ENCODE results near the gene FKBP8. TPM values are rescaled to one million over a fixed set of nuclear protein-coding genes. Genes with fewer than 3 reads are reported as not detected.
A peak's percentile ranks its signal among the peaks of the same experiment; 100 is the strongest.
"Not testable (repeated sequence)": the region's sequence is repeated elsewhere in the genome, so short reads cannot be mapped to it uniquely, and the experiment has no call there.

The FKBP8 gene
- total RNA-seq, 1 donor from 2014 or later, result 250 TPM

DNA sequence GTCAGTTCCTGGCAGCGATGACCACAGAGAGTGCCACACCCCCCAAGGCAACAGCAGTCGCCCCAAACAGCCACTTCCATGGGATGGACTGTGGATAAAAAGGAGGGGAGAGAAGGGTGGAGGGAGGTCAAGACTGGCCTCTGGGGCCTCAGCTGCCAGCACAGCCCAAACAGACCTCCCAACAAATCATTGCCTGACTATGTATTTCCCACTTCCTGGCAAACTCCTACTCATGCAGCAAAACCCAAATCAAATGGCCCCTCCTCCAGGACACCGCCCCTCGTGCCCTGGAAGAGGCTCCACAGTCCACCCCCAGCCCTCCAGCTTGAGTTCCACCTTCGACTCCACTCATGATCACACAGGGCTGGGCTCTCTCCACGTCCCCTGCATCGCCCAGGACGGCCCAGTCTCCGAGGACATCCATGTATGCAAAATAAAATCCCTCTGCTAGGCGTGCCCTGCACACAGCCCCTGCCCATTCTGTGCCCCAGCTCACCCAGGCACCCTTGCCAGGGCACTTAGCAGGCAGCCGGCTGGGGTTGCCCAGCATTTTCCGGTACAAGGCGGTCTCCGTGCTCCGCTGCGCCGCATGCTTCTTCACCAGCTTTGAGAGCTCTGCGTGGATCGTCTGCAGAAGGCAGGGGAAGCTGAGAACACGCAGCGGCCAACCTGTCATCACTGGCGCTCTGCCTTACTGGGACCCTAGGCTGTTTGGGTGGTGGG is 11.0 kb downstream of the FKBP8 start:
- H3K27ac Mint-ChIP-seq, result no peak overlapping the region
- no peak for DNase-seq (ENCODE audit: low spot score in 2 of 2, unreplicated experiment in 2 of 2)
- H3K36me3 Mint-ChIP-seq, result peaks cover 30% of the 10 kb centered on the region
- no peak overlapping the region for H3K4me3 Mint-ChIP-seq
- no peaks in the 10 kb centered on the region for H3K4me1 Mint-ChIP-seq
- H3K27me3 Mint-ChIP-seq (ENCODE audit: low read depth), result no peaks in the 10 kb centered on the region
- H3K9me3 Mint-ChIP-seq, result no peaks in the 10 kb centered on the region
- TF ChIP-seq, protein P1, sequence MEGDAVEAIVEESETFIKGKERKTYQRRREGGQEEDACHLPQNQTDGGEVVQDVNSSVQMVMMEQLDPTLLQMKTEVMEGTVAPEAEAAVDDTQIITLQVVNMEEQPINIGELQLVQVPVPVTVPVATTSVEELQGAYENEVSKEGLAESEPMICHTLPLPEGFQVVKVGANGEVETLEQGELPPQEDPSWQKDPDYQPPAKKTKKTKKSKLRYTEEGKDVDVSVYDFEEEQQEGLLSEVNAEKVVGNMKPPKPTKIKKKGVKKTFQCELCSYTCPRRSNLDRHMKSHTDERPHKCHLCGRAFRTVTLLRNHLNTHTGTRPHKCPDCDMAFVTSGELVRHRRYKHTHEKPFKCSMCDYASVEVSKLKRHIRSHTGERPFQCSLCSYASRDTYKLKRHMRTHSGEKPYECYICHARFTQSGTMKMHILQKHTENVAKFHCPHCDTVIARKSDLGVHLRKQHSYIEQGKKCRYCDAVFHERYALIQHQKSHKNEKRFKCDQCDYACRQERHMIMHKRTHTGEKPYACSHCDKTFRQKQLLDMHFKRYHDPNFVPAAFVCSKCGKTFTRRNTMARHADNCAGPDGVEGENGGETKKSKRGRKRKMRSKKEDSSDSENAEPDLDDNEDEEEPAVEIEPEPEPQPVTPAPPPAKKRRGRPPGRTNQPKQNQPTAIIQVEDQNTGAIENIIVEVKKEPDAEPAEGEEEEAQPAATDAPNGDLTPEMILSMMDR (IDR thresholded peaks at IDR 0.05; ENCODE audit: unreplicated experiment), result no peak

DNA sequence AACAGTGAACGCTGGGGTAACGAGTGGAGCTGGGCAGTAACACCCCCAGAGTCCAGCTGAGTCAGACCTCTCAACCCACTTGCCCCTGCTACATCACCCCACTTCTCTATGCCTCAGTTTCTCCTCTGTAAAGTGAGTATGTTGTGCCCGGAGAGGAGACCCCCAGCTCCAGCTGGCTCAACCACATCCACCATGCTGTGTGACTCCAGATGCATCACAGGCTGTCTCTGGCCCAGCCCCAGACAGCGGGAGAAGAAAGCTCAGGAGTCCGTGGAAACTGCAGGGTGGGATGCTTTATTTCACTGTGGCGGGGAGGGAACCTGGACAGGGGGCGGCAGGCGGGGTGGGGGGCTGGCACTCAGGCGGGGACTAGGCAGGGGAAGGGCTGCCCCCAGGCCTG is 11.9 kb downstream of the FKBP8 start:
- no peaks in the 10 kb centered on the region for H3K9me3 Mint-ChIP-seq
- H3K4me1 Mint-ChIP-seq, result no peaks in the 10 kb centered on the region
- no peak overlapping the region for H3K27ac Mint-ChIP-seq
- H3K27me3 Mint-ChIP-seq (ENCODE audit: low read depth), result no peaks in the 10 kb centered on the region
- TF ChIP-seq, protein P1 (IDR thresholded peaks at IDR 0.05; ENCODE audit: unreplicated experiment), result no peak
- H3K36me3 Mint-ChIP-seq, result peaks cover 26% of the 10 kb centered on the region
- no peak for DNase-seq (ENCODE audit: low spot score in 2 of 2, unreplicated experiment in 2 of 2)
- no peak overlapping the region for H3K4me3 Mint-ChIP-seq

DNA sequence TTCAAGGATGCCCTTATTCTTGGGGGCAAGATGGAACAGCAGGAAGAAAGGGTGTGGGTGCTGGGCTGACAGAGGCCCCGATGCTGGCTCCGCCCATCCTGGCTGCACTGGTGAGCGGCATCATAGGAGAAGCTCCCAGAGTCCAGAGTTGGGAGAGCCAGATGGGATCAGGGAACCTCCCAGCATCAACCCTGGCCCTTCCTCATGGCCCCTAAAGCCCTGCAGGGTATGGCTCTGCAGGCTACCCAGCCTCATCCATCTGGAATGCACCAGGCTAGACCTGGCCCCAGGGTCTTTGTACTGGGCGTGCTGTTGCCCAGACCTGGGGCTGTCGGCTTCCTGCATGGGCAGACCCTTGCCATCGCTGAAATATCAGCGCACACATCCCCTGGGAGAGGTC is 13.6 kb downstream of the FKBP8 start:
- no peaks in the 10 kb centered on the region for H3K4me1 Mint-ChIP-seq
- TF ChIP-seq, protein P1 (IDR thresholded peaks at IDR 0.05; ENCODE audit: unreplicated experiment), result no peak
- peaks cover 16% of the 10 kb centered on the region for H3K36me3 Mint-ChIP-seq
- no peak overlapping the region for H3K4me3 Mint-ChIP-seq
- no peak for DNase-seq (ENCODE audit: low spot score in 2 of 2, unreplicated experiment in 2 of 2)
- H3K27me3 Mint-ChIP-seq (ENCODE audit: low read depth), result no peaks in the 10 kb centered on the region
- H3K9me3 Mint-ChIP-seq, result no peaks in the 10 kb centered on the region
- H3K27ac Mint-ChIP-seq, result no peak overlapping the region

DNA sequence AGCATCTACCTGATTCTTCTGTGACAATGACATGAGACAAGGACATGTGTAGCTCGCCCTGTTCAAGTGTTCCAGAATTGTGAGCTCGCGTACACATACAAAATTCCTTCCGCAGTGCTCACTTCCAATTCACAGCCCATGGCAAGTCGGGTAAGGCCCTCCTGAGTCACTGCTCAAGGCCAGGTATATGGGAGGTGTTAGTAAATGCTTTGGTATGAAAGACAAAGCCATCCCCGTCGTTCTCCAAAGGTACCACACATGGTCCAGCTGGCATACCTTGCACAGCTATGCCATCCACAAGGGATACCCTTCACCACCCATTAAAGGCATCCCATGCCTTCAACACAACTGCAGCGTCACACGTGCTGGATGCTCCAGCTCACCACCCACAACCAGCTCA is 17.1 kb downstream of the FKBP8 start:
- H3K36me3 Mint-ChIP-seq, result peaks cover 2% of the 10 kb centered on the region
- H3K4me3 Mint-ChIP-seq, result no peak overlapping the region
- H3K4me1 Mint-ChIP-seq, result no peaks in the 10 kb centered on the region
- no peaks in the 10 kb centered on the region for H3K9me3 Mint-ChIP-seq
- no peak overlapping the region for H3K27ac Mint-ChIP-seq
- no peaks in the 10 kb centered on the region for H3K27me3 Mint-ChIP-seq (ENCODE audit: low read depth)
- DNase-seq (ENCODE audit: low spot score in 2 of 2, unreplicated experiment in 2 of 2), result no peak
- TF ChIP-seq, protein P1 (IDR thresholded peaks at IDR 0.05; ENCODE audit: unreplicated experiment), result no peak

DNA sequence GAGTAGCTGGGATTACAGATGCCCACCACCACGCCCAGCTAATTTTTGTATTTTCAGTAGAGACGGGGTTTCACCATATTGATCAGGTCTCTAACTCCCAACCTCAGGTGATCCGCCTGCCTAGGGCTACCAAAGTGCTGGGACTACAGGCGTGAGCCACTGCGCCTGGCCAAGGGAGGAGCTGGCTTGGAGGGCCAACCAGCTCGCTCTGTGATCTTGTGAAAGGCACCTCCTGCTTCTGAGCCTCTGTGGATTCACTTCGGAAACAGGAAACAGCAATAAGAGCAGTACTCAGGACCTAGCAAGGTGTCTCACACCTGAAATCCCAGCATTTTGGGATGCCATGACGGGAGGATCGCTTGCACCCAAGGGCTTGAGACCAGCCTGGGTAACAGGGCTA is 19.5 kb downstream of the FKBP8 start:
- TF ChIP-seq, protein P1 (IDR thresholded peaks at IDR 0.05; ENCODE audit: unreplicated experiment), result no peak
- no peak overlapping the region for H3K4me3 Mint-ChIP-seq
- no peak overlapping the region for H3K27ac Mint-ChIP-seq
- peaks cover 11% of the 10 kb centered on the region for H3K4me1 Mint-ChIP-seq
- no peaks in the 10 kb centered on the region for H3K9me3 Mint-ChIP-seq
- H3K27me3 Mint-ChIP-seq (ENCODE audit: low read depth), result no peaks in the 10 kb centered on the region
- no peaks in the 10 kb centered on the region for H3K36me3 Mint-ChIP-seq
- no peak for DNase-seq (ENCODE audit: low spot score in 2 of 2, unreplicated experiment in 2 of 2)

DNA sequence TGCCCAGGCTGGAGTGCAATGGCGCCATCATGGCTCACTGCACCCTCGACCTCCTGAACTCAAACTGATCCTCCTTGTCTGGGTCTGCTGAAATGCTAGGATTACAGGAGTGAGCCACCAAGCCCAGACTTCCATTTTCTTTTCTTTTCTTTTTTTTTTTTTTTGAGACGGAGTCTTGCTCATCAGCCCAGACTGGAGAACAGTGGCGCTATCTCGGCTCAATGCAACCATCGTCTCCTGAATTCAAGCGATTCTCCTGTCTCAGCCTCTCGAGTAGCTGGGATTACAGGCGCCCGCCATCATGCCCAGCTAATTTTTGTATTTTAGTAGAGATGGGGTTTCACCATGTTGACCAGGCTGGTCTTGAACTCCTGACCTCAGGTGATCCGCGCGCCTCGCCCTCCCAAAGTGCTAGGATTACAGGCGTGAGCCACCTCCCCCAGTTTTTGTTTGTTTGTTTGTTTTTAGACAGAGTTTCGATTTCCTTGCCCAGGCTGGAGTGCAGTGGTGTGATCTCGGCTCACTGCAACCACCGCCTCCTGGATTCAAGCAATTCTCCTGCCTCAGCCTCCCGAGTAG is 20.4 kb downstream of the FKBP8 start:
- Mint-ChIP-seq H3K4me1 (peaks cover 11% of the 10 kb centered on the region), H3K4me3 (peak overlapping the region; percentile 85), H3K27ac (peak overlapping the region; percentile 61)
- not testable (repeated sequence) for H3K27me3 Mint-ChIP-seq (ENCODE audit: low read depth); DNase-seq (ENCODE audit: low spot score in 2 of 2, unreplicated experiment in 2 of 2); H3K9me3 Mint-ChIP-seq; H3K36me3 Mint-ChIP-seq

All from mesothelial cell of epicardium (in vitro differentiated cells).